ENCODE measurements around the gene RNF20.

RNF20 gene

DNA sequence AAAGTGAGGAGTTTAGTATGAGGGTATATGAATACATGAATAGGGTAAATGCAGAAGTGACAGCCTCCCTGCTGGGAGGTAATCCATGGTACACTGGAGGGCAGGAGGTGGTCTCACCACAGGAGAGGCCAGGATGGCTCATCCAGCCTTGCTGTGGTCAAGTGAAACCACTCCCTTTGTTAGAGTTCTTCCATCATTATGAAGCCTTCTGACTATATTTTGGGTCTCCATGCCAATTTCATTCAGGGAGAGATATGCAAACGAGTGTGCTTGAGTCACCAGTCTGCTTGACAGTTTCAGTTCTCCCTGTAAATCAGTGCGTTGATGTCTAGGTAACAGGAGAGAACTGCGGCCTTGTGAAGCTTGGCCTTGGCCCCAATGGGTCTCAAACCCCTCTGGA lies 44.7 kb downstream of the RNF20 start:
- POLR2A ChIA-PET = no interaction called here
- Histone ChIP-seq H3K4me1 (ENCODE audit: control insufficient read depth, insufficient read depth, low read length) (no peaks in the 10 kb centered on the region), H3K36me3 (ENCODE audit: control insufficient read depth in 2 of 2, insufficient read depth in 1 of 2, low read length in 2 of 2) (no peaks in the 10 kb centered on the region), H3K9me3 (ENCODE audit: control insufficient read depth, insufficient read depth, low read depth, low read length) (no peaks in the 10 kb centered on the region), H3K4me3 (ENCODE audit: low read depth, low read length) (no peak overlapping the region), H3K27ac (ENCODE audit: extremely low read depth, low read depth, low read length) (no peak overlapping the region)
- TF ChIP-seq ZFP37 (tag by site-specific recombination; IDR thresholded peaks at IDR 0.05) (no peak), ZNF530 (tag by site-specific recombination; IDR thresholded peaks at IDR 0.05; ENCODE audit: low read depth) (no peak), SETDB1 (IDR thresholded peaks at IDR 0.05; ENCODE audit: insufficient read length, low read length) (no peak), EGR2 (tag by site-specific recombination; IDR thresholded peaks at IDR 0.05; ENCODE audit: low read depth) (no peak), ZEB2 (tag by site-specific recombination; IDR thresholded peaks at IDR 0.05) (no peak), ZNF214 (tag by site-specific recombination; IDR thresholded peaks at IDR 0.05; ENCODE audit: borderline replicate concordance) (no peak), ZNF16 (tag by site-specific recombination; IDR thresholded peaks at IDR 0.05; ENCODE audit: low read depth) (no peak), ZNF600 (tag by site-specific recombination; IDR thresholded peaks at IDR 0.05) (no peak), ZNF223 (tag by site-specific recombination; IDR thresholded peaks at IDR 0.05) (no peak), YY1 (tag by site-specific recombination; IDR thresholded peaks at IDR 0.05) (no peak), ZNF548 (tag by site-specific recombination; IDR thresholded peaks at IDR 0.05) (no peak)
- TF ChIP-seq, protein P1, sequence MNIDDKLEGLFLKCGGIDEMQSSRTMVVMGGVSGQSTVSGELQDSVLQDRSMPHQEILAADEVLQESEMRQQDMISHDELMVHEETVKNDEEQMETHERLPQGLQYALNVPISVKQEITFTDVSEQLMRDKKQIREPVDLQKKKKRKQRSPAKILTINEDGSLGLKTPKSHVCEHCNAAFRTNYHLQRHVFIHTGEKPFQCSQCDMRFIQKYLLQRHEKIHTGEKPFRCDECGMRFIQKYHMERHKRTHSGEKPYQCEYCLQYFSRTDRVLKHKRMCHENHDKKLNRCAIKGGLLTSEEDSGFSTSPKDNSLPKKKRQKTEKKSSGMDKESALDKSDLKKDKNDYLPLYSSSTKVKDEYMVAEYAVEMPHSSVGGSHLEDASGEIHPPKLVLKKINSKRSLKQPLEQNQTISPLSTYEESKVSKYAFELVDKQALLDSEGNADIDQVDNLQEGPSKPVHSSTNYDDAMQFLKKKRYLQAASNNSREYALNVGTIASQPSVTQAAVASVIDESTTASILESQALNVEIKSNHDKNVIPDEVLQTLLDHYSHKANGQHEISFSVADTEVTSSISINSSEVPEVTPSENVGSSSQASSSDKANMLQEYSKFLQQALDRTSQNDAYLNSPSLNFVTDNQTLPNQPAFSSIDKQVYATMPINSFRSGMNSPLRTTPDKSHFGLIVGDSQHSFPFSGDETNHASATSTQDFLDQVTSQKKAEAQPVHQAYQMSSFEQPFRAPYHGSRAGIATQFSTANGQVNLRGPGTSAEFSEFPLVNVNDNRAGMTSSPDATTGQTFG (tag by site-specific recombination; IDR thresholded peaks at IDR 0.05; ENCODE audit: borderline replicate concordance) = no peak
- TF ChIP-seq, protein P2, sequence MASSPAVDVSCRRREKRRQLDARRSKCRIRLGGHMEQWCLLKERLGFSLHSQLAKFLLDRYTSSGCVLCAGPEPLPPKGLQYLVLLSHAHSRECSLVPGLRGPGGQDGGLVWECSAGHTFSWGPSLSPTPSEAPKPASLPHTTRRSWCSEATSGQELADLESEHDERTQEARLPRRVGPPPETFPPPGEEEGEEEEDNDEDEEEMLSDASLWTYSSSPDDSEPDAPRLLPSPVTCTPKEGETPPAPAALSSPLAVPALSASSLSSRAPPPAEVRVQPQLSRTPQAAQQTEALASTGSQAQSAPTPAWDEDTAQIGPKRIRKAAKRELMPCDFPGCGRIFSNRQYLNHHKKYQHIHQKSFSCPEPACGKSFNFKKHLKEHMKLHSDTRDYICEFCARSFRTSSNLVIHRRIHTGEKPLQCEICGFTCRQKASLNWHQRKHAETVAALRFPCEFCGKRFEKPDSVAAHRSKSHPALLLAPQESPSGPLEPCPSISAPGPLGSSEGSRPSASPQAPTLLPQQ (tag by site-specific recombination; IDR thresholded peaks at IDR 0.05) = no peak
- TF ChIP-seq, protein P3, sequence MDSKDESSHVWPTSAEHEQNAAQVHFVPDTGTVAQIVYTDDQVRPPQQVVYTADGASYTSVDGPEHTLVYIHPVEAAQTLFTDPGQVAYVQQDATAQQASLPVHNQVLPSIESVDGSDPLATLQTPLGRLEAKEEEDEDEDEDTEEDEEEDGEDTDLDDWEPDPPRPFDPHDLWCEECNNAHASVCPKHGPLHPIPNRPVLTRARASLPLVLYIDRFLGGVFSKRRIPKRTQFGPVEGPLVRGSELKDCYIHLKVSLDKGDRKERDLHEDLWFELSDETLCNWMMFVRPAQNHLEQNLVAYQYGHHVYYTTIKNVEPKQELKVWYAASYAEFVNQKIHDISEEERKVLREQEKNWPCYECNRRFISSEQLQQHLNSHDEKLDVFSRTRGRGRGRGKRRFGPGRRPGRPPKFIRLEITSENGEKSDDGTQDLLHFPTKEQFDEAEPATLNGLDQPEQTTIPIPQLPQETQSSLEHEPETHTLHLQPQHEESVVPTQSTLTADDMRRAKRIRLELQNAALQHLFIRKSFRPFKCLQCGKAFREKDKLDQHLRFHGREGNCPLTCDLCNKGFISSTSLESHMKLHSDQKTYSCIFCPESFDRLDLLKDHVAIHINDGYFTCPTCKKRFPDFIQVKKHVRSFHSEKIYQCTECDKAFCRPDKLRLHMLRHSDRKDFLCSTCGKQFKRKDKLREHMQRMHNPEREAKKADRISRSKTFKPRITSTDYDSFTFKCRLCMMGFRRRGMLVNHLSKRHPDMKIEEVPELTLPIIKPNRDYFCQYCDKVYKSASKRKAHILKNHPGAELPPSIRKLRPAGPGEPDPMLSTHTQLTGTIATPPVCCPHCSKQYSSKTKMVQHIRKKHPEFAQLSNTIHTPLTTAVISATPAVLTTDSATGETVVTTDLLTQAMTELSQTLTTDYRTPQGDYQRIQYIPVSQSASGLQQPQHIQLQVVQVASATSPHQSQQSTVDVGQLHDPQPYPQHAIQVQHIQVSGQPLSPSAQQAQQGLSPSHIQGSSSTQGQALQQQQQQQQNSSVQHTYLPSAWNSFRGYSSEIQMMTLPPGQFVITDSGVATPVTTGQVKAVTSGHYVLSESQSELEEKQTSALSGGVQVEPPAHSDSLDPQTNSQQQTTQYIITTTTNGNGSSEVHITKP (tag by site-specific recombination; IDR thresholded peaks at IDR 0.05) = no peak
- CTCF ChIA-PET = interaction anchor here (1.2 kb wide), 1 partner anchor 119 kb away, joined by 4 read pairs; no protein-coding TSS in a partner anchor

DNA sequence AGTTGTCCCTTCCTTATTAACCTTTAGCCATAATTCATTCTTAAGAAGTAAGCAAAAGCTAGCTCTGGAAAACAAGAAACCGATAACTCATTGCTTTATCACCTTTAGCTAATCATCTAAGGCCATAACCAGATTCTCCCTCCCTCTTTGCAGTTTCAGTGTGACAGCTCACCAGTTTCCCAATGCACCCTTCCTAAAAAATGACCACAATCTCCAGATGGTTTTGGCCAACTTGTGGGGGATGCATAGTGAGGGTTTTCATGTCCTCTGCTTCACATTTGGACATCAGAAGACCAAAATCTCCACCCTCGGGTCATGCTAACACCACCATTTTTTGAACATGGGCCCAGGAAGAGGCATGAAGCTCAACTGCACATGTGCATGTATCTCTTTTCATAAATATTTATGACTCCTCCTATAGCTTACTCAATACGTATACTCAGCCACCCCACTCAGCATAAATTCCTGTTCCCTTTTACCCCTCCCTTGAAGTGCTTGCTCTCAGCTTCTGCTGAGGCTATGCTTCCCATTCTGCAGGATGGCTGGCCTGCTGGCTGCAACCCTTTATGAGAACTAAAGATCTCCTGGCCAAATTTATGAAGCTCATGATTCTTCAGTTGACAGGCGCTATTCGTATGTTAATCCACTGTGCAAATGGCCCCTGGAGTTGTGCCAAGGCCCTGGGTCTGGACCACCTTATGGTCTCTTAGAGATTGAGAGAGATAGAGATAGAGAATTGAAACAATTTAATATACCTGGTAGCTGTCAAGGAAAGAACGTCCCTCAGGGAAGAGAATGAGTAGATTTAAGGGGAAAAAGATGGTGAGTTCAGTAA lies 46.3 kb downstream of the RNF20 start:
- H3K27ac ChIP-seq (ENCODE audit: extremely low read depth, low read depth, low read length) = no peak overlapping the region
- POLR2A ChIA-PET = no interaction called here
- H3K4me3 ChIP-seq (ENCODE audit: low read depth, low read length) = no peak overlapping the region
- no peaks in the 10 kb centered on the region for H3K36me3 ChIP-seq (ENCODE audit: control insufficient read depth in 2 of 2, insufficient read depth in 1 of 2, low read length in 2 of 2)
- CTCF ChIA-PET = interaction anchor here (0.9 to 1.1 kb wide), 2 partner anchors 119 to 132 kb away, joined by 3 to 4 read pairs; no protein-coding TSS in a partner anchor
- no peaks in the 10 kb centered on the region for H3K4me1 ChIP-seq (ENCODE audit: control insufficient read depth, insufficient read depth, low read length)
- no peaks in the 10 kb centered on the region for H3K9me3 ChIP-seq (ENCODE audit: control insufficient read depth, insufficient read depth, low read depth, low read length)
- TF ChIP-seq ZNF610 (tag by site-specific recombination; IDR thresholded peaks at IDR 0.05; ENCODE audit: borderline replicate concordance) (no peak), ZNF658 (tag by site-specific recombination; IDR thresholded peaks at IDR 0.05) (no peak), ZFHX2 (tag by site-specific recombination; conservative IDR thresholded peaks at IDR 0.05) (no peak), RBAK (tag by site-specific recombination; IDR thresholded peaks at IDR 0.05) (no peak), ZNF157 (tag by site-specific recombination; IDR thresholded peaks at IDR 0.05) (no peak), ZSCAN23 (tag by site-specific recombination; IDR thresholded peaks at IDR 0.05) (no peak), ZNF354C (tag by site-specific recombination; IDR thresholded peaks at IDR 0.05; ENCODE audit: borderline replicate concordance, low read depth) (no peak), ZNF670 (tag by site-specific recombination; IDR thresholded peaks at IDR 0.05; ENCODE audit: low read depth) (no peak)
- TF ChIP-seq, protein P4, sequence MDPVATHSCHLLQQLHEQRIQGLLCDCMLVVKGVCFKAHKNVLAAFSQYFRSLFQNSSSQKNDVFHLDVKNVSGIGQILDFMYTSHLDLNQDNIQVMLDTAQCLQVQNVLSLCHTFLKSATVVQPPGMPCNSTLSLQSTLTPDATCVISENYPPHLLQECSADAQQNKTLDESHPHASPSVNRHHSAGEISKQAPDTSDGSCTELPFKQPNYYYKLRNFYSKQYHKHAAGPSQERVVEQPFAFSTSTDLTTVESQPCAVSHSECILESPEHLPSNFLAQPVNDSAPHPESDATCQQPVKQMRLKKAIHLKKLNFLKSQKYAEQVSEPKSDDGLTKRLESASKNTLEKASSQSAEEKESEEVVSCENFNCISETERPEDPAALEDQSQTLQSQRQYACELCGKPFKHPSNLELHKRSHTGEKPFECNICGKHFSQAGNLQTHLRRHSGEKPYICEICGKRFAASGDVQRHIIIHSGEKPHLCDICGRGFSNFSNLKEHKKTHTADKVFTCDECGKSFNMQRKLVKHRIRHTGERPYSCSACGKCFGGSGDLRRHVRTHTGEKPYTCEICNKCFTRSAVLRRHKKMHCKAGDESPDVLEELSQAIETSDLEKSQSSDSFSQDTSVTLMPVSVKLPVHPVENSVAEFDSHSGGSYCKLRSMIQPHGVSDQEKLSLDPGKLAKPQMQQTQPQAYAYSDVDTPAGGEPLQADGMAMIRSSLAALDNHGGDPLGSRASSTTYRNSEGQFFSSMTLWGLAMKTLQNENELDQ (tag by site-specific recombination; IDR thresholded peaks at IDR 0.05; ENCODE audit: low read depth) = no peak
- TF ChIP-seq, protein P5, sequence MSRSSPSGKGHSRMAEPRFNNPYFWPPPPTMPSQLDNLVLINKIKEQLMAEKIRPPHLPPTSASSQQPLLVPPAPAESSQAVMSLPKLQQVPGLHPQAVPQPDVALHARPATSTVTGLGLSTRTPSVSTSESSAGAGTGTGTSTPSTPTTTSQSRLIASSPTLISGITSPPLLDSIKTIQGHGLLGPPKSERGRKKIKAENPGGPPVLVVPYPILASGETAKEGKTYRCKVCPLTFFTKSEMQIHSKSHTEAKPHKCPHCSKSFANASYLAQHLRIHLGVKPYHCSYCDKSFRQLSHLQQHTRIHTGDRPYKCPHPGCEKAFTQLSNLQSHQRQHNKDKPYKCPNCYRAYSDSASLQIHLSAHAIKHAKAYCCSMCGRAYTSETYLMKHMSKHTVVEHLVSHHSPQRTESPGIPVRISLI (tag by site-specific recombination; IDR thresholded peaks at IDR 0.05) = no peak

Data from HEK293 (cell line).